OCI-LY7 (cell line): Measurements from ENCODE around the gene OR10D3. TPM values are rescaled to one million over a fixed set of nuclear protein-coding genes. Genes with fewer than 3 reads are reported as not detected.

ENCODE experiments used
- BruUV-seq: library from RNA; stranded (reverse); fragments of 400-500 nt; replicated peaks from 2 replicates; lab custom pipeline; 2021; lab: Mats Ljungman, UMichigan
- CTCF ChIA-PET: fragments of 300-600 bp; sonication (Branson Sonifier 250); formaldehyde crosslinking; loops from one replicate; lab custom pipeline; 2022; ENCODE audit warnings: antibody characterized with exemption; ENCODE audit not compliant: unreplicated experiment; lab: Charles Lee
- POLR2A ChIA-PET: fragments of 300-600 bp; sonication (Branson Sonifier 250); formaldehyde crosslinking; loops from one replicate; lab custom pipeline; 2022; ENCODE audit warnings: antibody characterized with exemption; lab: Charles Lee
- DNase-seq: peaks from one replicate; pipeline ENCODE4 v3.0.0-alpha.2; 2015; ENCODE audit warnings: low spot score
- H2AFZ ChIP-seq: fragments of 200-600 bp; sonication (generic), shearing (Covaris generic); 2 replicates; pipeline ENCODE4 v1.6.1; 2014; ENCODE audit warnings: mild to moderate bottlenecking, antibody characterized with exemption, low read length, moderate library complexity
- H3K27ac ChIP-seq: fragments of 200-600 bp; sonication (generic); 2 replicates; pipeline ENCODE4 v1.5.1; 2014; ENCODE audit warnings: mixed run types, low read depth, mild to moderate bottlenecking, moderate library complexity, low read length, inconsistent platforms; ENCODE audit not compliant: poor library complexity, severe bottlenecking
- H3K36me3 ChIP-seq: fragments of 200-600 bp; sonication (generic); 2 replicates; pipeline ENCODE4 v1.6.1; 2014; ENCODE audit warnings: mild to moderate bottlenecking, antibody characterized with exemption, low read length, moderate library complexity, mixed read lengths; ENCODE audit not compliant: insufficient read depth
- H3K4me1 ChIP-seq: fragments of 200-600 bp; sonication (generic); 2 replicates; pipeline ENCODE4 v1.5.1; 2014; ENCODE audit warnings: mild to moderate bottlenecking, low read length; ENCODE audit not compliant: insufficient read depth, poor library complexity, severe bottlenecking
- H3K4me2 ChIP-seq: fragments of 200-600 bp; sonication (generic); 2 replicates; pipeline ENCODE4 v1.6.1; 2014; ENCODE audit warnings: mild to moderate bottlenecking, low read length
- H3K4me3 ChIP-seq: fragments of 200-600 bp; sonication (generic); 2 replicates; pipeline ENCODE4 v1.5.1; 2014; ENCODE audit warnings: mild to moderate bottlenecking, low read depth, low read length; ENCODE audit not compliant: poor library complexity, severe bottlenecking
- H3K79me2 ChIP-seq: fragments of 200-600 bp; sonication (generic); 2 replicates; pipeline ENCODE4 v1.6.1; 2016; ENCODE audit warnings: low read depth, mild to moderate bottlenecking, low read length, moderate library complexity, mixed read lengths; ENCODE audit not compliant: insufficient read depth
- H3K9me2 ChIP-seq: fragments of 200-600 bp; sonication (generic); 2 replicates; pipeline ENCODE4 v1.6.1; 2016; ENCODE audit warnings: mild to moderate bottlenecking, low read length, mixed read lengths; ENCODE audit not compliant: insufficient read depth
- H3K9me3 ChIP-seq: fragments of 200-600 bp; sonication (generic); 2 replicates; pipeline ENCODE4 v1.6.1; 2014; ENCODE audit warnings: mild to moderate bottlenecking, mixed run types, low read length, mixed read lengths
- H4K20me1 ChIP-seq: fragments of 200-600 bp; sonication (generic); 2 replicates; pipeline ENCODE4 v1.6.1; 2014; ENCODE audit warnings: mild to moderate bottlenecking, antibody characterized with exemption, low read length, moderate library complexity, mixed read lengths; ENCODE audit not compliant: insufficient read depth
- EZH2phosphoT487 ChIP-seq: fragments of 200-600 bp; sonication (generic); IDR thresholded peaks from 2 replicates; pipeline ENCODE4 v1.6.1; 2018; ENCODE audit warnings: low read depth, borderline replicate concordance, mild to moderate bottlenecking, mixed run types, antibody characterized with exemption, low read length, moderate library complexity, mixed read lengths
- intact Hi-C: fragments of 100-400 bp; cut with micrococcal nuclease; formaldehyde crosslinking; loops from one replicate; pipeline ENCODE4 v1.10.0; 2022; ENCODE audit not compliant: unreplicated experiment
- total RNA-seq, 2 experiments: library from RNA; depleted of rRNA in 1 of 2; stranded (reverse); fragments of >200 nt in 1 of 2; shearing (Covaris generic) in 1 of 2; gene quantifications; 2 replicates each; pipeline ENCODE4 v1.2.3, GENCODE V29; 2014 to 2022
- TF ChIP-seq, protein P1 (sequence below): fragments of 200-600 bp; sonication (generic); conservative IDR thresholded peaks from 2 replicates; pipeline ENCODE4 v1.5.1; 2014; ENCODE audit warnings: mild to moderate bottlenecking, antibody characterized with exemption, low read length, moderate library complexity, mixed read lengths

Gene OR10D3
- total RNA-seq, 2 experiments from 2014 or later: not detected

DNA sequence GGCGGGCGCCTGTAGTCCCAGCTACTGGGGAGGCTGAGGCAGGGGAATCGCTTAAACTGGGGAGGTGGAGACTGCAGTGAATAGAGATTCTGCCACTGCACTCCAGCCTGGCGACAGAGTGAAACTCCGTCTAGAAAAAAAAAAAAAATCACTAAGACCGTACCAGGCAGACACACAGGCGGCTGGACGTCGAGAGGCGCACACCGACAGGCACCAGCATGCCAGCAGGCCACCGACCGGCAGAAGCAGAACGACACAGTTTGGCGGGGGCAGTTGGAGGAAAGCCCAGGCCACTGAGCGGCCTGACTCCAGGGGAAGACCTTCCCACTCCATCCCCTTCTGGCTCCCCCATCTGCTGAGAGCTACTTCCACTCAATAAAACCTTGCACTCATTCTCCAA, 17.5 kb downstream of the OR10D3 start:
- Histone ChIP-seq H3K4me1 (no peaks in the 10 kb centered on the region), H3K4me3 (no peak overlapping the region), H3K9me3 (no peaks in the 10 kb centered on the region), H3K79me2 (no peaks in the 10 kb centered on the region), H3K9me2 (no peaks in the 10 kb centered on the region), H4K20me1 (no peaks in the 10 kb centered on the region), H3K36me3 (no peaks in the 10 kb centered on the region), H3K4me2 (no peak overlapping the region), H3K27ac (no peak overlapping the region), H2AFZ (no peak overlapping the region)
- DNase-seq: no peak
- intact Hi-C loops: no loop called here
- BruUV-seq: no TSS peak
- no peak for TF ChIP-seq EZH2phosphoT487
- TF ChIP-seq, protein P1, sequence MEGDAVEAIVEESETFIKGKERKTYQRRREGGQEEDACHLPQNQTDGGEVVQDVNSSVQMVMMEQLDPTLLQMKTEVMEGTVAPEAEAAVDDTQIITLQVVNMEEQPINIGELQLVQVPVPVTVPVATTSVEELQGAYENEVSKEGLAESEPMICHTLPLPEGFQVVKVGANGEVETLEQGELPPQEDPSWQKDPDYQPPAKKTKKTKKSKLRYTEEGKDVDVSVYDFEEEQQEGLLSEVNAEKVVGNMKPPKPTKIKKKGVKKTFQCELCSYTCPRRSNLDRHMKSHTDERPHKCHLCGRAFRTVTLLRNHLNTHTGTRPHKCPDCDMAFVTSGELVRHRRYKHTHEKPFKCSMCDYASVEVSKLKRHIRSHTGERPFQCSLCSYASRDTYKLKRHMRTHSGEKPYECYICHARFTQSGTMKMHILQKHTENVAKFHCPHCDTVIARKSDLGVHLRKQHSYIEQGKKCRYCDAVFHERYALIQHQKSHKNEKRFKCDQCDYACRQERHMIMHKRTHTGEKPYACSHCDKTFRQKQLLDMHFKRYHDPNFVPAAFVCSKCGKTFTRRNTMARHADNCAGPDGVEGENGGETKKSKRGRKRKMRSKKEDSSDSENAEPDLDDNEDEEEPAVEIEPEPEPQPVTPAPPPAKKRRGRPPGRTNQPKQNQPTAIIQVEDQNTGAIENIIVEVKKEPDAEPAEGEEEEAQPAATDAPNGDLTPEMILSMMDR: no peak
- CTCF ChIA-PET: no interaction called here
- POLR2A ChIA-PET: no interaction called here

DNA sequence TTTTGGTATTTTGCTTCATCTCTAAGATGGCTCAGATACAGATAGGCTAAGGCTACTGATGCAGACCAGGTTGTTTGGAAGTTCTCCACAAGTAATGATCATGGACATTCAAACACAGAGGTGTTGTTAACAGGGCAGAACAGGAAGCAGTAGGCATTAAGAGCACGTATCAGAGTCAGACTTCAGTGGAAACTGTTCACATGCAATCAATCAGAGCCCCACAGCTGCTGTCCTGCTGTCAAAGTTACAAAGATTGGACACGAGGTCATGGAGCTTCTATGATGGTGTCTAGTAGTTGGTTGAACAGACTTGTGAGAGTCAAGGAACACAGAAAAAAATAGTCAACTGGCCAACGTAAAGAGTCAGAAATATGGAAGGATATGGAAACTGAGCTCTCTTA, 19.8 kb downstream of the OR10D3 start:
- intact Hi-C loops: no loop called here
- Histone ChIP-seq H3K9me2 (no peaks in the 10 kb centered on the region), H3K79me2 (no peaks in the 10 kb centered on the region), H3K4me2 (no peak overlapping the region), H3K27ac (no peak overlapping the region), H3K4me1 (no peaks in the 10 kb centered on the region), H3K36me3 (no peaks in the 10 kb centered on the region), H2AFZ (no peak overlapping the region), H3K4me3 (no peak overlapping the region), H4K20me1 (no peaks in the 10 kb centered on the region), H3K9me3 (no peaks in the 10 kb centered on the region)
- ChIA-PET POLR2A (no interaction called here), CTCF (no interaction called here)
- DNase-seq: no peak
- TF ChIP-seq, protein P1: no peak
- TF ChIP-seq EZH2phosphoT487: no peak
- BruUV-seq: no TSS peak

DNA sequence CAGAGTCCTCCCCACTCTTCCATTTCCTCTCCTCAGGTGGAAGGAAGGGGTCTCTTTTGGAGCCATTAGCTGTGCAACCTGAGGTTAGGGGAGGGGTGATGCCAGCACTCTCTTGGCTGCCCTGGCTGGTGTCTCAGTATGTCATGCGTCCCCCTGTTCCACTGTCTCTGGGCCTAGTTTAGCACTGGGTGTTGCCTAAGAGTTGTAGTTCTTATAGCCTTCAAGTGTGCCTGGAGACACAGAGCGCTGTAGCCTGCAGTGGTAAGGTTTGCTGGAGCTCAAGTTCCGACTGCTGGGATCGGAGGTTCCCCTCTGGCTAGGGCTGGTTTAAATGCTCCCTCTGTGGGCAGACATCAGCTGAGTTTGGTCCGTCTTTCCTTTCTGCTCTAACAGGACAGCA, 20.9 kb downstream of the OR10D3 start:
- Histone ChIP-seq H3K27ac (no peak overlapping the region), H2AFZ (no peak overlapping the region), H3K9me3 (no peaks in the 10 kb centered on the region), H3K36me3 (no peaks in the 10 kb centered on the region), H4K20me1 (no peaks in the 10 kb centered on the region), H3K79me2 (no peaks in the 10 kb centered on the region), H3K9me2 (no peaks in the 10 kb centered on the region), H3K4me2 (no peak overlapping the region), H3K4me3 (no peak overlapping the region), H3K4me1 (no peaks in the 10 kb centered on the region)
- no TSS peak for BruUV-seq
- no peak for TF ChIP-seq EZH2phosphoT487
- no peak for DNase-seq
- CTCF ChIA-PET: no interaction called here
- intact Hi-C loops: no loop called here
- POLR2A ChIA-PET: no interaction called here
